GM12878 (cell line): ENCODE data around the gene PRKCE. TPM values are rescaled to one million over a fixed set of nuclear protein-coding genes. Genes with fewer than 3 reads are reported as not detected.

Source experiments
- CBX3 ChIP-seq: fragments of 200-600 bp; sonication (generic); IDR thresholded peaks from 2 replicates; pipeline ENCODE4 v1.6.1; 2016; ENCODE audit warnings: low read depth, borderline replicate concordance
- CREB1 ChIP-seq: IDR thresholded peaks from 2 replicates; pipeline ENCODE4 v1.6.1; 2012; ENCODE audit warnings: low read depth, mild to moderate bottlenecking, inconsistent platforms
- FOXM1 ChIP-seq: IDR thresholded peaks from 2 replicates; pipeline ENCODE4 v1.6.1; 2012; ENCODE audit warnings: low read depth, mild to moderate bottlenecking, inconsistent platforms, low read length, moderate library complexity
- KDM1A ChIP-seq: fragments of 200-600 bp; sonication (generic); IDR thresholded peaks from 2 replicates; pipeline ENCODE4 v1.6.1; 2016; ENCODE audit warnings: borderline replicate concordance
- LARP7 ChIP-seq: fragments of 450-650 bp; IDR thresholded peaks from 2 replicates; pipeline ENCODE4 v1.6.1; 2017; ENCODE audit warnings: mild to moderate bottlenecking
- RAD21 ChIP-seq: IDR thresholded peaks from 2 replicates; pipeline ENCODE4 v1.6.1; 2011; ENCODE audit warnings: mild to moderate bottlenecking, low read depth, low read length, moderate library complexity; ENCODE audit not compliant: insufficient read depth
- SP1 ChIP-seq: IDR thresholded peaks from one replicate; pipeline ENCODE4 v1.6.1; 2011; ENCODE audit warnings: low read depth, low read length
- TAF1 ChIP-seq: IDR thresholded peaks from 2 replicates; pipeline ENCODE4 v1.6.1; 2011; ENCODE audit warnings: mild to moderate bottlenecking, low read depth, low read length, borderline replicate concordance
- polyA plus RNA-seq, 11 experiments: library from polyadenylated mRNA; depleted of rRNA in 4 of 11; unstranded in 6 of 11; stranded (reverse) in 5 of 11; fragments of >200 nt; fragmentation: Nextera tagmentation in 4 of 11; fragmentation: Illumina TruSeq in 1 of 11; extraction: Ambion mirVana in 4 of 11; extraction: Trizol in 1 of 11; gene quantifications; 1 replicate in 1 of 11; 2 replicates in 10 of 11; pipeline versions ENCODE4 v1.2.1 to v1.2.3, GENCODE V29; 2011 to 2016; ENCODE audit warnings: inconsistent platforms in 2 of 11, missing spikeins in 2 of 11, low read depth in 1 of 11
- total RNA-seq, 4 experiments: library from RNA; depleted of rRNA in 3 of 4; stranded (reverse); fragments of >200 nt in 3 of 4; fragmentation: Illumina TruSeq in 1 of 4; extraction: Trizol in 1 of 4; gene quantifications; 2 replicates each; pipeline versions ENCODE4 v1.2.1 to v1.2.3, GENCODE V29; 2013 to 2021
- TF ChIP-seq, protein P1 (sequence below): fragments of 450-650 bp; formaldehyde crosslinking; IDR thresholded peaks from 2 replicates; pipeline ENCODE4 v1.5.0; 2022; ENCODE audit warnings: mild to moderate bottlenecking, missing genetic modification characterization
- TF ChIP-seq, protein P2 (sequence below): fragments of 450-650 bp; conservative IDR thresholded peaks from 2 replicates; pipeline ENCODE4 v1.6.1; 2017; ENCODE audit warnings: mild to moderate bottlenecking, moderate library complexity

Gene PRKCE
- total and polyA plus RNA-seq, 10 of the 15 experiments (the other 5 are each of a cell fraction or from before 2014, with no cell fraction given), result 2.6 to 28.2 (median 11.3) TPM

DNA sequence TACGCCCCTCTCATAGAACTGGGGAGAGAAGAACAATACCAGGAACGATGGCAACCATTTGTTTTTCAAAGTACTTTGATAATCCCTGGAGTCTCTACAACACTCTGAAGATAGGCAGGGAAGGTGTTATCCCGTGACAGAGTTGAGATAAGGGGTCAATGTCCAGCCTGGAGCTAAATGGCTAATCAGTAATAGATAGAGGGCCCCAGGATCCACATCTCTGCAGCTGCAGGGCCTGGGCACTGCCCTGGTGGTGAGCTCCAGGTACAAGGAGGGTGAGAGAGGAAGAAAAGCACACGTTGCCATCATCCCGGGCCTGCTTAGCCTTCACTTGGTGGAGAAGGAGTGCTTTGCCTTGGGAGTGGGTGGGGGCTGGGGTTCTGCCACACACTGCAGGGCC, 260.6 kb downstream of the PRKCE start (continued):
- TF ChIP-seq, protein P1, sequence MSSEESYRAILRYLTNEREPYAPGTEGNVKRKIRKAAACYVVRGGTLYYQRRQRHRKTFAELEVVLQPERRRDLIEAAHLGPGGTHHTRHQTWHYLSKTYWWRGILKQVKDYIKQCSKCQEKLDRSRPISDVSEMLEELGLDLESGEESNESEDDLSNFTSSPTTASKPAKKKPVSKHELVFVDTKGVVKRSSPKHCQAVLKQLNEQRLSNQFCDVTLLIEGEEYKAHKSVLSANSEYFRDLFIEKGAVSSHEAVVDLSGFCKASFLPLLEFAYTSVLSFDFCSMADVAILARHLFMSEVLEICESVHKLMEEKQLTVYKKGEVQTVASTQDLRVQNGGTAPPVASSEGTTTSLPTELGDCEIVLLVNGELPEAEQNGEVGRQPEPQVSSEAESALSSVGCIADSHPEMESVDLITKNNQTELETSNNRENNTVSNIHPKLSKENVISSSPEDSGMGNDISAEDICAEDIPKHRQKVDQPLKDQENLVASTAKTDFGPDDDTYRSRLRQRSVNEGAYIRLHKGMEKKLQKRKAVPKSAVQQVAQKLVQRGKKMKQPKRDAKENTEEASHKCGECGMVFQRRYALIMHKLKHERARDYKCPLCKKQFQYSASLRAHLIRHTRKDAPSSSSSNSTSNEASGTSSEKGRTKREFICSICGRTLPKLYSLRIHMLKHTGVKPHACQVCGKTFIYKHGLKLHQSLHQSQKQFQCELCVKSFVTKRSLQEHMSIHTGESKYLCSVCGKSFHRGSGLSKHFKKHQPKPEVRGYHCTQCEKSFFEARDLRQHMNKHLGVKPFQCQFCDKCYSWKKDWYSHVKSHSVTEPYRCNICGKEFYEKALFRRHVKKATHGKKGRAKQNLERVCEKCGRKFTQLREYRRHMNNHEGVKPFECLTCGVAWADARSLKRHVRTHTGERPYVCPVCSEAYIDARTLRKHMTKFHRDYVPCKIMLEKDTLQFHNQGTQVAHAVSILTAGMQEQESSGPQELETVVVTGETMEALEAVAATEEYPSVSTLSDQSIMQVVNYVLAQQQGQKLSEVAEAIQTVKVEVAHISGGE, result no peak
- TF ChIP-seq CREB1, result no peak
- no peak for TF ChIP-seq LARP7
- TF ChIP-seq KDM1A, result no peak
- TF ChIP-seq CBX3, result no peak
- TF ChIP-seq, protein P2, sequence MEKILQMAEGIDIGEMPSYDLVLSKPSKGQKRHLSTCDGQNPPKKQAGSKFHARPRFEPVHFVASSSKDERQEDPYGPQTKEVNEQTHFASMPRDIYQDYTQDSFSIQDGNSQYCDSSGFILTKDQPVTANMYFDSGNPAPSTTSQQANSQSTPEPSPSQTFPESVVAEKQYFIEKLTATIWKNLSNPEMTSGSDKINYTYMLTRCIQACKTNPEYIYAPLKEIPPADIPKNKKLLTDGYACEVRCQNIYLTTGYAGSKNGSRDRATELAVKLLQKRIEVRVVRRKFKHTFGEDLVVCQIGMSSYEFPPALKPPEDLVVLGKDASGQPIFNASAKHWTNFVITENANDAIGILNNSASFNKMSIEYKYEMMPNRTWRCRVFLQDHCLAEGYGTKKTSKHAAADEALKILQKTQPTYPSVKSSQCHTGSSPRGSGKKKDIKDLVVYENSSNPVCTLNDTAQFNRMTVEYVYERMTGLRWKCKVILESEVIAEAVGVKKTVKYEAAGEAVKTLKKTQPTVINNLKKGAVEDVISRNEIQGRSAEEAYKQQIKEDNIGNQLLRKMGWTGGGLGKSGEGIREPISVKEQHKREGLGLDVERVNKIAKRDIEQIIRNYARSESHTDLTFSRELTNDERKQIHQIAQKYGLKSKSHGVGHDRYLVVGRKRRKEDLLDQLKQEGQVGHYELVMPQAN, result no peak
- TF ChIP-seq FOXM1, result no peak
- no peak for TF ChIP-seq RAD21
- no peak for TF ChIP-seq TAF1
- no peak for TF ChIP-seq SP1
